SK-N-SH treated with all-trans-retinoic acid at 6 μM for 48 hours (cell line): ENCODE results near the gene NIPSNAP2.
"Not testable (repeated sequence)": the region's sequence is repeated elsewhere in the genome, so short reads cannot be mapped to it uniquely, and the experiment has no call there.

Source experiments
- ARNTL ChIP-seq: fragments of 450-650 bp; formaldehyde crosslinking; IDR thresholded peaks from 2 replicates; pipeline ENCODE4 v1.5.0; 2020; ENCODE audit warnings: low read depth, mild to moderate bottlenecking, moderate library complexity, borderline replicate concordance
- GLIS3 ChIP-seq: fragments of 250-450 bp; sonication (Bioruptor Pico); IDR thresholded peaks from 2 replicates; pipeline ENCODE4 v1.5.0; 2020; ENCODE audit warnings: mild to moderate bottlenecking, moderate library complexity
- RARB ChIP-seq: fragments of 250-450 bp; sonication (Bioruptor Pico); IDR thresholded peaks from 2 replicates; pipeline ENCODE4 v1.8.0; 2021; ENCODE audit warnings: mild to moderate bottlenecking, moderate library complexity
- TCF4 ChIP-seq: fragments of 250-450 bp; sonication (Bioruptor Pico); IDR thresholded peaks from 2 replicates; pipeline ENCODE4 v1.8.0; 2021; ENCODE audit warnings: mild to moderate bottlenecking, moderate library complexity, borderline replicate concordance
- TOX ChIP-seq: fragments of 250-450 bp; sonication (Bioruptor Pico); IDR thresholded peaks from 2 replicates; pipeline ENCODE4 v1.8.0; 2021; ENCODE audit warnings: mild to moderate bottlenecking, moderate library complexity, borderline replicate concordance
- TF ChIP-seq, protein P1 (sequence below): fragments of 250-450 bp; sonication (Bioruptor Pico); IDR thresholded peaks from 2 replicates; pipeline ENCODE4 v1.8.0; 2020; ENCODE audit warnings: mild to moderate bottlenecking, moderate library complexity, borderline replicate concordance

DNA sequence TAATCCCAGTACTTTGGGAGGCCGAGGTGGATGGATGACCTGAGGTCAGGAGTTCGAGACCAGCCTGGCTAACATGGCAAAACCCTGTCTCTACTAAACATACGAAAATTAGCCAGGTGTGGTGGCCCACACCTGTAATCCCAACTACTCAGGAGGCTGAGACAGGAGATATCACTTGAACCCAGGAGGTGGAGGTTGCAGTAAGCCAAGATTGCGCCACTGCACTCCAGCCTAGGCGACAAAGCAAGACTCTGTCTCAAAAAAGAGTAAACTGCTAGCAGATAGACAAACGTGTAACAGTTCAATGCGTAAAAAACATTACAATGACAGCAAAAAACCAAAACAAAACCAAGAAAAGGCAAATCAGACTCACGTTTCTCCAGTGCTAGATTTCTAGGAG lies 67.2 kb downstream of the NIPSNAP2 start:
- not testable (repeated sequence) for TF ChIP-seq GLIS3 (CRISPR knock-in tag); ARNTL (CRISPR knock-in tag); TCF4 (CRISPR knock-in tag); TOX; RARB
- TF ChIP-seq, protein P1, sequence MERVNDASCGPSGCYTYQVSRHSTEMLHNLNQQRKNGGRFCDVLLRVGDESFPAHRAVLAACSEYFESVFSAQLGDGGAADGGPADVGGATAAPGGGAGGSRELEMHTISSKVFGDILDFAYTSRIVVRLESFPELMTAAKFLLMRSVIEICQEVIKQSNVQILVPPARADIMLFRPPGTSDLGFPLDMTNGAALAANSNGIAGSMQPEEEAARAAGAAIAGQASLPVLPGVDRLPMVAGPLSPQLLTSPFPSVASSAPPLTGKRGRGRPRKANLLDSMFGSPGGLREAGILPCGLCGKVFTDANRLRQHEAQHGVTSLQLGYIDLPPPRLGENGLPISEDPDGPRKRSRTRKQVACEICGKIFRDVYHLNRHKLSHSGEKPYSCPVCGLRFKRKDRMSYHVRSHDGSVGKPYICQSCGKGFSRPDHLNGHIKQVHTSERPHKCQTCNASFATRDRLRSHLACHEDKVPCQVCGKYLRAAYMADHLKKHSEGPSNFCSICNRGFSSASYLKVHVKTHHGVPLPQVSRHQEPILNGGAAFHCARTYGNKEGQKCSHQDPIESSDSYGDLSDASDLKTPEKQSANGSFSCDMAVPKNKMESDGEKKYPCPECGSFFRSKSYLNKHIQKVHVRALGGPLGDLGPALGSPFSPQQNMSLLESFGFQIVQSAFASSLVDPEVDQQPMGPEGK (CRISPR knock-in tag) = not testable (repeated sequence)
